NK-92 (cell line): ENCODE measurements around the gene KIRREL3.

Experiments used
- DNase-seq: peaks from one replicate; lab custom pipeline; 2025; ENCODE audit not compliant: unreplicated experiment; lab: John Stamatoyannopoulos, UW

Gene KIRREL3

GRCh38 chr11:126834573-126834972 lies 166.0 kb downstream of the KIRREL3 start:
- no peak for DNase-seq

GRCh38 chr11:126834149-126834548 lies 166.4 kb downstream of the KIRREL3 start:
- no peak for DNase-seq

- DNase-seq = no peak
Measured at GRCh38 chr11:126833065-126833464, 167.5 kb downstream of the KIRREL3 start.

- DNase-seq = no peak
Measured at GRCh38 chr11:126832387-126832786, 168.2 kb downstream of the KIRREL3 start.

GRCh38 chr11:126830216-126830806 lies 170.3 kb downstream of the KIRREL3 start:
- no peak for DNase-seq

GRCh38 chr11:126829716-126830115 lies 170.9 kb downstream of the KIRREL3 start:
- no peak for DNase-seq

- DNase-seq = no peak
Measured at GRCh38 chr11:126824035-126824607, 176.4 kb downstream of the KIRREL3 start.

- DNase-seq = no peak
Measured at GRCh38 chr11:126823274-126823673, 177.3 kb downstream of the KIRREL3 start.

- no peak for DNase-seq
Measured at GRCh38 chr11:126821827-126822226, 178.7 kb downstream of the KIRREL3 start.

GRCh38 chr11:126819194-126819593 lies 181.4 kb downstream of the KIRREL3 start:
- no peak for DNase-seq

GRCh38 chr11:126817523-126818450 lies 182.8 kb downstream of the KIRREL3 start:
- no peak for DNase-seq

GRCh38 chr11:126817096-126817495 lies 183.5 kb downstream of the KIRREL3 start:
- DNase-seq = no peak

GRCh38 chr11:126816645-126817044 lies 183.9 kb downstream of the KIRREL3 start:
- no peak for DNase-seq

- no peak for DNase-seq
Measured at GRCh38 chr11:126815111-126815510, 185.5 kb downstream of the KIRREL3 start.

- no peak for DNase-seq
Measured at GRCh38 chr11:126810776-126811175, 189.8 kb downstream of the KIRREL3 start.

- no peak for DNase-seq
Measured at GRCh38 chr11:126809514-126810289, 190.9 kb downstream of the KIRREL3 start.

- DNase-seq = no peak
Measured at GRCh38 chr11:126808836-126809235, 191.7 kb downstream of the KIRREL3 start.

GRCh38 chr11:126808296-126808695 lies 192.3 kb downstream of the KIRREL3 start:
- no peak for DNase-seq

- DNase-seq = no peak
Measured at GRCh38 chr11:126805870-126806269, 194.7 kb downstream of the KIRREL3 start.

- no peak for DNase-seq
Measured at GRCh38 chr11:126804363-126804762, 196.2 kb downstream of the KIRREL3 start.

GRCh38 chr11:126800009-126800408 lies 200.6 kb downstream of the KIRREL3 start:
- DNase-seq = no peak
